T-helper 9 cell (primary cell): ENCODE results near the gene TDRD1.

Source experiments
- DNase-seq: peaks from one replicate; pipeline ENCODE4 v3.0.0-alpha.2; 2020

Gene TDRD1

GRCh38 chr10:114239117-114239993, 60.2 kb downstream of the TDRD1 start, which contains the start of gene VWA2:
VWA2 (plus strand) TSS chr10:114239254; CDS start chr10:114248714, 9,460 bp downstream.
- DNase-seq, result no peak

DNA sequence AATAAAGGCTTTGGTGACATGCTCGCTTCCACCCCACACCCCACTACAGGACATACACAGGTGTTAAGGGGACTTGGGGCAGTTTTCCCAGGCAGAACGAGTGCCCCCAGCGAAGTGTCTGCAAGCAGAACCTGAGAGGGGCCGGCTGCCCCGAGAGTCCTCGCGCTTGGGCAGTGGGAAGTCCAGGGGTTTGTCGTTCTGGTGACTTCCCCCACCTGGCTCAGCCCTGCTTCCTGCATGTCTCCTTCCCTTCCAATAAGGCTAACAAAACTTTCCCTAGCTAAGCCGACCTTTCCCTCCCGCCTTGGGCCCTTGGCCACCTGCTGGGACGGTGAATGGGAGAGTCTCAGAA, 60.8 kb downstream of the TDRD1 start:
- no peak for DNase-seq

GRCh38 chr10:114242235-114242634, 63.1 kb downstream of the TDRD1 start:
- DNase-seq, result no peak

- DNase-seq, result no peak
These were observed 64.5 kb downstream of the TDRD1 start for GRCh38 chr10:114243661-114244060.

DNA sequence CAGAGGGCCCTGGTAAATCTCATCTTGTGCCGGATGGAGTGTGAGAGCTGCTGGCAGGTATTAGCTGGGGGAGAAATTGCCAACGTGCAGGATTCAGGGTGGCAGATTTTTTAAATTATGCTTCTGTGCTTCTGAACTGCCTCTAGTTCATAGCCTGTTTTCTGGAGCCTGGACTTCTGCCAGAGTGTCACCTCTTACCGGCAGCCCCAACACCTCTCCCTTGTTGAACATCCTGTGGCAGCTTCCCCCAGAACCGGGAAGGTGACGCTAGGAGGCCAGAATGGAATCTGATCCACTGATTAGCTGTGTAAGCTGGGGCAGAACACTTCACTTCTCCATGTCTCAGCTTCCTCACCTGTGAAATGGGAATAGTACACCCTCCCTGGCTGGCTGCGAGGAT, 65.0 kb downstream of the TDRD1 start:
- DNase-seq, result no peak

GRCh38 chr10:114245121-114245791, 66.1 kb downstream of the TDRD1 start:
- DNase-seq, result no peak

GRCh38 chr10:114246679-114247305, 67.6 kb downstream of the TDRD1 start:
- DNase-seq, result no peak

- DNase-seq, result no peak
These were observed 71.1 kb downstream of the TDRD1 start for GRCh38 chr10:114250236-114250635.

DNA sequence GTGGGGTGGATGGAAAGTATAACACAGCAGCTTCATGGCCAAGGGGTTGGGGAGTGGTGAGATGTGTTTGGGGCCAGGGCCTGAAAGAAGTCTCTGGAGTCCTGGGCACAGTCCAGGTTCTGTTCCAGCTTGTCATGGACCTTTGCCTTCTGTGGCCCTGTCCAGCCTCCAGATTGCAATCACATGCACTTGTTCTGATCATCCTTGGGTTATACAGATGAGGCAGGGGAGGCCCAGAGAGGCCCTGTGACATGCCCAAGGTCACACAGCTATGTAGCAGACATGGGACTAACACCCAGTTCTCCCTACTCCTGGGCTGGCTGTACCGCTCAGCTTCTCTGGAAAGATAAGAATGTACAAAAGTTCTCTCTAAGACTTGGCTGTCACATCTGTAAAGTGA, 71.6 kb downstream of the TDRD1 start:
- DNase-seq, result no peak

DNA sequence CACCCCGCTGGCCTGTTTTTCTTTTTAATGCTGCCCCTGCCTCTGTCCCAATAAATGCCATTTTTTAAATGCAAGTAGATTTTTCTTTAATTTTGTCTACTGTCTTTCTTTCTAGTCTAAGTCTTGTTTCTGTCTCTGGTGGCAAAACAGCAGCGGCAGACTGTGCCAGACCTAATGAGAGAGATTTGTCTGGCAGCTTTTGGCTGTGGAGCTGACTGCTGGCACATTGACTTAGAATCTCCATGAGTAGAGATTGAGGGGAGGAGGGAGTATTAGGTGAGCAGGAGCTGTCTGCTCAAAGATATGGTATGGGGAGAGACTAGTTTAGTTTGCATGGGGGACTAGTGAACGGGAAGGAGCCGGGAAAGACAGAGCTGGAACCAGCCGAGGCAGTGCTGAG, 72.9 kb downstream of the TDRD1 start:
- no peak for DNase-seq

- DNase-seq, result no peak
These were observed 73.7 kb downstream of the TDRD1 start for GRCh38 chr10:114252883-114253282.

GRCh38 chr10:114255227-114255626, 76.1 kb downstream of the TDRD1 start:
- no peak for DNase-seq

DNA sequence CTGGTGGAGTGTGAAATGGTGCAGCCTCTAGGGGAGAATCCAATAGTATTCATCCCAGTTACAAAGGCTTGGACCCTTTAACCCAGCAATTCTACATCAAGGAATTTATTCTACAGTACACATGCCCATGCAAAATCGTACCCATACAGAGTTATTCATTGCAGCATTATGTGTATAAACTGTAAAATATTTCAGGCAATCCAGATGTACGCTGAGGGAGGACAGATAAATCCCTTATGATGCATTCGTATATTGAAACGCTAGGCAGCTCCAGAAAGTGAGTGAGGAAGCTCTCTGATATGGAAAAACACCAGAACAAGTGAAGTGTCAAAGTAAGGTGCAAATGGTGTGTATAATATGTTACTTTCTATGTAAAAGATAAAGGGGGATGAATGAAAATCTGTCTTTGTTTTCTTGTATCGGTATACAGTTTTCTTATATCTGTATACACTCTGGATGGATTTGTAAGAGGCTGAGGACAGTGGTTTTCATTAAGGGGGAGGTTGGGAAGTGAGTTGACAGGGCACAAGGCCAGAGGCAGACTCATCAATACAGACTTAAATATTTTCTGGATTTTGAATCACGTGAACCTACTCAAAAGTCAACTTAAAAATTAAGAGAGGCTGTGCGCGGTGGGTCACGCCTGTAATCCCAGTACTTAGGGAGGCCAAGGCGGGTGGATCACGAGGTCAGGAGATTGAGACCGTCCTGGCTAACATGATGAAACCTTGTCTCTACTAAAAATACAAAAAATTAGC, 77.0 kb downstream of the TDRD1 start:
- DNase-seq, result no peak

- DNase-seq, result no peak
These were observed 77.7 kb downstream of the TDRD1 start for GRCh38 chr10:114256822-114257221.

DNA sequence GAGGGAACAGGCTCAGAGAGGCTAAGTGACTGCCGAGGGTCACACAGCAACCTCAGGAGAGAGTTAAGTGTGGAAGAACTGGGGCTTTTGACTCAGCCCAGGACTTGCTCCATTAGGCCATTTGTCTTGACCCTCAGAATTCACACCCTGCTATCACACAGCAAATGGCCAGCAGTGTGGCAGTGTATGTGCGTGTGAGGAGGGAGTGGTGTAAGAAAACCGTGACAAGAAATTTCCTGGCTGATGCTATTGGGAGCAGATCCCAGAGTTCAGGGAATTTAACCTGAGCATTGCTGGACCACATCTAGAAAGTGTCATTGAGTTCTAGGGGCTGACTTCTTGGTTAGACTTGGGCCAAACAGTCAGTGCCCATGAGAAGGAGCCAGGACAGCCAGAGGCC, 78.3 kb downstream of the TDRD1 start:
- no peak for DNase-seq

GRCh38 chr10:114258274-114258840, 79.2 kb downstream of the TDRD1 start:
- DNase-seq, result no peak

DNA sequence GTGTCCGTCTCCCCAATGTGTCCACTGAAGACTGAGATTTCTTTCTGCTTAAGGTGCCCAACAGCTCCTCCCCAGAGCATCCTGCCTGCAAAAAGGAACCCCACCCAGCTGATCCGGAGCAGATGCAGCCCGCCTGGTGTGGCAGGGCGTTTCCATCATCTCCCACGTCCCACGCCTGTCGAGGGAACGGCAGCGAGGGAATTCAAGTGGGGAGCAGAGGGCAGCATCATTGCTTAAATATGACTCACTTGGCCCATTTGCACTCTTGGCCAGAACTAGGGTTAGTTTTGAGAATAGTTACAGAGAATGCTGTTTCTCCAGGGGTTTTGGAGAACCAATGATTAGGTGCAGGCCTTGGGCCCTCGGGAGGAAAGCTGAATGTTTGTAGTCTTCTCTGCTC, 80.7 kb downstream of the TDRD1 start:
- no peak for DNase-seq

DNA sequence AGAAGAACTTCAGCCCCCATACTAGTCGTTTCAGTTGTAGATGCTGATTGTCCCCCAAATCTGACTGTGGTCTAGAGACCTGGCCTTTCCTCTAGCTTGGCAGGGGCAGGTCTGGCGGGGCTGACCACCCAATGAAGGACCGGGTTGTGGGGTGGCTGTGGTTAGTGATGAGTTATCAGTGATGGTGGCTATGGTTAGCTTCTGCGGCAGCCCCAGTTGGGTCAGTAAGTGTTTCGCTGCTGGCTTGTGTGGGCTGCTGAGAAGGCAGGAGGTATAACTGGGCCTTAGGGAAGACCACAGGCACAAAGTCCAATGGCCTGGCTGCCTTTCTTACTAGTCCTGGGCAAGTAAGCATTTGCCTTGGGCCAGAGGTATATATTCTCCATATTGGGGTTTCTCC, 81.2 kb downstream of the TDRD1 start:
- no peak for DNase-seq

DNA sequence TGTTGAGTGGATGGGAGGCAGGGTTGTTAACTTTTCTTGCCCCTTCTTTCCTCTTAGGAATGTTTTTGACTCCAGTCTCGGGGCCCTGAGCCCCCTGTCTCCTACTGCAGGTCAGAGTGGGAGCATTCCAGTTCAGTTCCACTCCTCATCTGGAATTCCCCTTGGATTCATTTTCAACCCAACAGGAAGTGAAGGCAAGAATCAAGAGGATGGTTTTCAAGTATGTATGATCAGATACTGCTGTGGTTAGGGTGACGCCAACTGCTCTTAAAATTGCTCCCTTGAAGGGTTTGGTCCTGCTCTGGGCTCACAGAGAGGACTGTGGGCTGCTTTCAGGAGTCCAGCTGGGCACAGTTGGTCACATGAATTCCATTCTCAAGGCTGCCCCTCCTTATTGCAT, 81.9 kb downstream of the TDRD1 start:
- no peak for DNase-seq

GRCh38 chr10:114262496-114262895, 83.3 kb downstream of the TDRD1 start:
- DNase-seq, result no peak

GRCh38 chr10:114265392-114266053, 86.4 kb downstream of the TDRD1 start:
- no peak for DNase-seq

DNA sequence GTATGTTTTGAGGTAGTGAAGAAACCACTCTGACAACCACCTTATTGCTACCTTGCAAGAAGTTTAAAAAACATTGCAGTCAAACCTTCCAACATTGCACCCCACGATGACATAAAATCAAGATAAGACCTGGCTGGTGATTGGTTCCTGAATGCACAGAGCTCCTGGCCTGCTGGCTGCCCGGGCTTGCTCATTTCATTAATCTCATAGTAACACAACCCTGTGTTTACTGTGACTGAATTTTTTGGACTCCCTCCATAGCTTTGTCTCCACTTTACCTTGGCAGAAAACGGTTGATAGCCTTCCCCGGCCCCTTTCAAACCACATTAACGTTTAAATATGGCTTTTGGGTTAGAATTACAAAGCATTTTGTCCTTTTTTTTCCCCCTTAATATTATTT, 87.4 kb downstream of the TDRD1 start:
- no peak for DNase-seq
